Omental fat pad (tissue), 4 donors: ENCODE measurements around the gene PAPSS2. TPM values are rescaled to one million over a fixed set of nuclear protein-coding genes. Genes with fewer than 3 reads are reported as not detected.
"Not testable (repeated sequence)": the region's sequence is repeated elsewhere in the genome, so short reads cannot be mapped to it uniquely, and the experiment has no call there.

ENCODE experiments used
- ATAC-seq: fragments of 150-250 bp; one replicate; pipeline ENCODE4 v1.9.1; 2016; ENCODE audit warnings: mild to moderate bottlenecking, moderate library complexity; ENCODE audit not compliant: low FRiP score
- DNase-seq: peaks from one replicate; pipeline ENCODE4 v3.0.0-alpha.2; 2019; ENCODE audit warnings: low spot score
- CTCF ChIP-seq, 3 donors: fragments of 450-650 bp; IDR thresholded peaks; one replicate each; pipeline ENCODE4 v1.5.1; 2016 to 2017; ENCODE audit warnings: antibody characterized with exemption in 3 of 3, mild to moderate bottlenecking in 3 of 3, moderate library complexity in 2 of 3
- total RNA-seq, 4 donors: library from RNA; depleted of rRNA; stranded (reverse); fragments of >200 nt; gene quantifications; one replicate each; pipeline ENCODE4 v1.1.0, GENCODE V29; 2016

The PAPSS2 gene
- total RNA-seq, 4 donors from 2014 or later: 57.1 to 101 (median 67.0) TPM

- no peak for TF ChIP-seq CTCF (IDR thresholded peaks at IDR 0.05)
- ATAC-seq (no peak), DNase-seq (no peak)
These were observed 87.2 kb downstream of the PAPSS2 start for GRCh38 chr10:87746911-87747310.

- ATAC-seq, DNase-seq: not testable (repeated sequence)
These were observed 88.6 kb downstream of the PAPSS2 start for GRCh38 chr10:87748244-87748643.

GRCh38 chr10:87750001-87750671, 90.5 kb downstream of the PAPSS2 start:
- ATAC-seq (no peak), DNase-seq (no peak)
- no peak for TF ChIP-seq CTCF (IDR thresholded peaks at IDR 0.05)

GRCh38 chr10:87750817-87751216, 91.1 kb downstream of the PAPSS2 start:
- no peak for ATAC-seq
- TF ChIP-seq CTCF (IDR thresholded peaks at IDR 0.05): no peak

GRCh38 chr10:87751274-87751673, 91.6 kb downstream of the PAPSS2 start:
- ATAC-seq (no peak), DNase-seq (no peak)
- no peak for TF ChIP-seq CTCF (IDR thresholded peaks at IDR 0.05)

More at GRCh38 chr10:87750817-87751216, 91.1 kb downstream of the PAPSS2 start:
- DNase-seq: no peak

GRCh38 chr10:87752566-87752965, 92.9 kb downstream of the PAPSS2 start:
- ATAC-seq (peak; percentile 44), DNase-seq (no peak)
- no peak for TF ChIP-seq CTCF (IDR thresholded peaks at IDR 0.05)

- ATAC-seq (no peak), DNase-seq (no peak)
- no peak for TF ChIP-seq CTCF (IDR thresholded peaks at IDR 0.05)
These were observed 94.6 kb downstream of the PAPSS2 start for GRCh38 chr10:87753995-87754866.
